ENCODE results near the gene IQCK. TPM values are rescaled to one million over a fixed set of nuclear protein-coding genes. Genes with fewer than 3 reads are reported as not detected.

Gene IQCK
- total RNA-seq, 1 donor from 2014 or later, result 7.6 TPM

- no peak for TF ChIP-seq CTCF (IDR thresholded peaks at IDR 0.05)
- Histone ChIP-seq H3K4me3 (no peak overlapping the region), H3K36me3 (no peaks in the 10 kb centered on the region), H3K9me3 (no peaks in the 10 kb centered on the region), H3K4me1 (no peaks in the 10 kb centered on the region), H3K27ac (no peak overlapping the region), H3K27me3 (no peaks in the 10 kb centered on the region)
- DNase-seq (no peak), ATAC-seq (no peak)
- intact Hi-C loops (cut with DNase I), result no loop called here
These were observed 23.3 kb downstream of the IQCK start for GRCh38 chr16:19741354-19741753.

- no peak overlapping the region for H3K4me3 ChIP-seq
- intact Hi-C loops (cut with DNase I), result no loop called here
- no peaks in the 10 kb centered on the region for H3K36me3 ChIP-seq
- TF ChIP-seq CTCF (IDR thresholded peaks at IDR 0.05), result no peak
- H3K4me1 ChIP-seq, result peaks cover 3% of the 10 kb centered on the region
- H3K27ac ChIP-seq, result no peak overlapping the region
- H3K27me3 ChIP-seq, result no peaks in the 10 kb centered on the region
- no peaks in the 10 kb centered on the region for H3K9me3 ChIP-seq
- ATAC-seq (no peak), DNase-seq (no peak)
These were observed 25.7 kb downstream of the IQCK start for GRCh38 chr16:19743816-19744159.

DNA sequence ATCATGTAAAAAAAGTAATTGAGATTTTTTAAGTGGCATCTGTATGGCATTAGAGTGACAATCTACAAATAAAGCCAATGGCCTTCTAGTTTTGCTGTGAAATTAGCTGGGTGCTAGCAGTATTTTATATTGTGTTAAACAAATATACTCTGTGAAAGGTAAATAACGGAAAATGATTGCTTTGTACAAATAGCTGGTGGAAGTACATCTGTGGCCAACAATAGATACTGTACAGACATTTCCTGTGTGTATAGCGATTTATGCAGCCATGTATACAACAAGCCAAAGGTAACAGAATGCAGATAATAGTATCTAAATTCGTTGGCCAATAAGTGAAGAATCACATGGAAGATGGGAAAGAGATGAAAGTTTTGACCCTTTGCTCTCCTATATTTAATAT lies 26.6 kb downstream of the IQCK start:
- no peak for DNase-seq
- intact Hi-C loops (cut with DNase I), result no loop called here
- H3K4me3 ChIP-seq, result no peak overlapping the region
- no peaks in the 10 kb centered on the region for H3K27me3 ChIP-seq
- no peak overlapping the region for H3K27ac ChIP-seq
- ATAC-seq, result no peak
- H3K9me3 ChIP-seq, result no peaks in the 10 kb centered on the region
- H3K4me1 ChIP-seq, result peaks cover 5% of the 10 kb centered on the region
- no peak for TF ChIP-seq CTCF (IDR thresholded peaks at IDR 0.05)
- no peaks in the 10 kb centered on the region for H3K36me3 ChIP-seq

GRCh38 chr16:19745286-19746010 lies 27.4 kb downstream of the IQCK start:
- no peak for ATAC-seq
- no peak overlapping the region for H3K4me3 ChIP-seq
- TF ChIP-seq CTCF (IDR thresholded peaks at IDR 0.05), result no peak
- no peak for DNase-seq
- no peaks in the 10 kb centered on the region for H3K36me3 ChIP-seq
- peaks cover 5% of the 10 kb centered on the region for H3K4me1 ChIP-seq
- no peaks in the 10 kb centered on the region for H3K9me3 ChIP-seq
- intact Hi-C loops (cut with DNase I), result no loop called here
- H3K27ac ChIP-seq, result no peak overlapping the region
- H3K27me3 ChIP-seq, result no peaks in the 10 kb centered on the region

GRCh38 chr16:19746561-19746960 lies 28.5 kb downstream of the IQCK start:
- Histone ChIP-seq H3K36me3 (no peaks in the 10 kb centered on the region), H3K27me3 (no peaks in the 10 kb centered on the region), H3K4me3 (no peak overlapping the region), H3K4me1 (peaks cover 5% of the 10 kb centered on the region), H3K27ac (no peak overlapping the region), H3K9me3 (no peaks in the 10 kb centered on the region)
- ATAC-seq (no peak), DNase-seq (no peak)
- intact Hi-C loops (cut with DNase I), result no loop called here
- TF ChIP-seq CTCF (IDR thresholded peaks at IDR 0.05), result no peak
